GM21528 (cell line): ENCODE measurements around the gene SPIN2A.
"Not testable (repeated sequence)": the region's sequence is repeated elsewhere in the genome, so short reads cannot be mapped to it uniquely, and the experiment has no call there.

Experiments used
- ATAC-seq: cut with Tn5 transposase; IDR thresholded peaks from one replicate; pipeline ENCODE4 v1.9.1; 2021; ENCODE audit warnings: mild to moderate bottlenecking, moderate library complexity; ENCODE audit not compliant: unreplicated experiment, low FRiP score

The SPIN2A gene

DNA sequence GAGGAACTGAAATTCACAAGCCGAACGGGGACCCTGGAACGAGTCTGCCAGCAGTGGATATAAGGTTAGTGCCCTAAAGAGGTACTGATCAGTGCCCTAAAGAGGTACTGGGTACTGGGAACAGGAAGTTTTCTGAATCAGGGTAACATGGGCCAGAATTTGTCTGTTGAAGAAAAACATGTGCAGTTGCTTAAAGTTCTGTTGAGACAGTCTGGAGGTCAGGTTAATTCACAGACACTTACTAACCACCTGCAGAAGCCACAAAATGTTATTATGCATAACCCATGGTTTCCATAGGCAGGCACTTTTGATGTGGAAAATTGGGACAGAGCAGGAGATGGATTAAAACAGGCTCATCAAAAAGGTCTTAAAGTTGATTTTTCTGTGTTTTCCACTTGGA is 33.7 kb downstream of the SPIN2A start:
- no peak for ATAC-seq

DNA sequence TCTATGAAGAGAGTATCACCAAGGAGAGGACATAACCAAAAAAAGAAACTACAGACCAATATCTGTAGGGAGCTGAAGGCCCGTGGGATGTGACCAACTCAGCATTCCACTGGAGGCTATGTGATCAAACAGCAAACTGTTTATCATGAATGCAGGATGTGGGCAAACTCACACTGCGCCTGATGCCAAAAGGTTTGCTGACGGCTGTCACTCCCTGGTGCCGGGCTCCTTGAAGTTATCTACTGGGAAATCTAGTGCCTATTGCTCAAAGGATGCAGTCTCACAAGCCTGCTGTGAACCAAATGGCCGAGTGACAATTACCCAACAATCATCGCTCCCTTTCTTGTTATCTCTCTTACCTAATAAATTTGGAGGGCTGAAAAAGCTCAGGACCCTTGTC is 34.3 kb downstream of the SPIN2A start:
- not testable (repeated sequence) for ATAC-seq
